ENCODE data around the gene RESP18.
"Not testable (repeated sequence)": the region's sequence is repeated elsewhere in the genome, so short reads cannot be mapped to it uniquely, and the experiment has no call there.

RESP18 gene

DNA sequence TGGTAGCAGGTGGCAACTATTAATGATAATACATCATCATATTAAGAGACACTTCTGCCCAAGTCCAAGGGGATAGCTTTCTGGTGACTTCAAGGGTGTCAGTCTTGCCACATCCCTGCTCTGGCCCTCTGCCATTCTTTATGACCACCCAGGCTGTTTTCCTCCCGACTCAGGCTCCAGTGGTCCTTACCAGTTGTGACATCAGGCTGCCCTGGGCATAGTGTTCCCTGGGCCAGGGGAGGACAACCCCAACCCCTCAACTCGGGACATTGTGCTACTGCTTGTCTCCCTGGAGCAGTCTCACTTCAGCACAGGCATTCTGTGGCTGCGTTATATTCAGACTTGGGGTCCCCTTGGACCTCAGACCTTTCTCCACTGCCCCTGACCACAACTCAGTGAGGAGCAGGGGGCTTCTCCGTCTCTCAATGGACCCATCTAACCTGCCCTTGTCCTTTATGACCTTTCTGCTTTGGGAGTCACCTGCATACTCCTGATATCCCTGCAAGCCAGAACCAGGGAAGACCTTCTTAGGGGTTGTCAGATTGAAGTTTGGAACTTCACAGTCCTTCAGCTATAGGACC lies 40.5 kb downstream of the RESP18 start:
- H3K9ac ChIP-seq (ENCODE audit: low read length in 2 of 2): no peak overlapping the region
- no peaks in the 10 kb centered on the region for H3K9me3 ChIP-seq (ENCODE audit: control insufficient read depth in 2 of 2, low read length in 2 of 2)
- H3K36me3 ChIP-seq (ENCODE audit: control insufficient read depth in 2 of 2, insufficient read depth in 2 of 2, low read length in 2 of 2): no peaks in the 10 kb centered on the region
- no peaks in the 10 kb centered on the region for H3K27me3 ChIP-seq (ENCODE audit: control insufficient read depth in 1 of 2, insufficient read depth in 2 of 2, low read length in 2 of 2)
- no peak overlapping the region for H3K27ac ChIP-seq (ENCODE audit: low read length)
- no peak overlapping the region for H3K4me3 ChIP-seq (ENCODE audit: low read length in 2 of 2)
- H3K4me1 ChIP-seq (ENCODE audit: control insufficient read depth, insufficient read depth, low read length): peaks cover 25% of the 10 kb centered on the region

DNA sequence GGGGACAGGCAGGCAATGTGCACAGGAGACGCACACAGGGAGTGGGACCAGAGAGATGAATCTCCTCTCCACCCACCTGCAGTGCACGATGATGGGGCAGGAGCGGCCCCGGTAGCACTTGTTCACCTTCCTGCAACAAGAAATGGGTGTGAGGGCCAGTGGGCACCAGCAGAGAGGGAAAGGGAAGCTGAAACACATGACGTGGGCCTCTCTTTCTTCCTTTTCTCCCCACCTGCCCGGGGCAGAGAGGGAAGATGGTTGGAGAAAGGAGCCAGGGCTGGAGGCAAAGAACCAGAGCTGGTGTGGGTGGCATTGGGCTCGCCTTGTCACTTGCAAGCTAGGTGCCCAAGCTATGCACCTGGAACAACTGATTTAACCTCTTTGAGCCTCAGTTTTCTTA lies 41.1 kb downstream of the RESP18 start:
- H3K9ac ChIP-seq (ENCODE audit: low read length in 2 of 2): no peak overlapping the region
- no peaks in the 10 kb centered on the region for H3K9me3 ChIP-seq (ENCODE audit: control insufficient read depth in 2 of 2, low read length in 2 of 2)
- no peak overlapping the region for H3K4me3 ChIP-seq (ENCODE audit: low read length in 2 of 2)
- H3K4me1 ChIP-seq (ENCODE audit: control insufficient read depth, insufficient read depth, low read length): peaks cover 27% of the 10 kb centered on the region
- H3K27ac ChIP-seq (ENCODE audit: low read length): no peak overlapping the region
- H3K27me3 ChIP-seq (ENCODE audit: control insufficient read depth in 1 of 2, insufficient read depth in 2 of 2, low read length in 2 of 2): no peaks in the 10 kb centered on the region
- H3K36me3 ChIP-seq (ENCODE audit: control insufficient read depth in 2 of 2, insufficient read depth in 2 of 2, low read length in 2 of 2): peaks cover 0 to 2% of the 10 kb centered on the region in 2 donors

DNA sequence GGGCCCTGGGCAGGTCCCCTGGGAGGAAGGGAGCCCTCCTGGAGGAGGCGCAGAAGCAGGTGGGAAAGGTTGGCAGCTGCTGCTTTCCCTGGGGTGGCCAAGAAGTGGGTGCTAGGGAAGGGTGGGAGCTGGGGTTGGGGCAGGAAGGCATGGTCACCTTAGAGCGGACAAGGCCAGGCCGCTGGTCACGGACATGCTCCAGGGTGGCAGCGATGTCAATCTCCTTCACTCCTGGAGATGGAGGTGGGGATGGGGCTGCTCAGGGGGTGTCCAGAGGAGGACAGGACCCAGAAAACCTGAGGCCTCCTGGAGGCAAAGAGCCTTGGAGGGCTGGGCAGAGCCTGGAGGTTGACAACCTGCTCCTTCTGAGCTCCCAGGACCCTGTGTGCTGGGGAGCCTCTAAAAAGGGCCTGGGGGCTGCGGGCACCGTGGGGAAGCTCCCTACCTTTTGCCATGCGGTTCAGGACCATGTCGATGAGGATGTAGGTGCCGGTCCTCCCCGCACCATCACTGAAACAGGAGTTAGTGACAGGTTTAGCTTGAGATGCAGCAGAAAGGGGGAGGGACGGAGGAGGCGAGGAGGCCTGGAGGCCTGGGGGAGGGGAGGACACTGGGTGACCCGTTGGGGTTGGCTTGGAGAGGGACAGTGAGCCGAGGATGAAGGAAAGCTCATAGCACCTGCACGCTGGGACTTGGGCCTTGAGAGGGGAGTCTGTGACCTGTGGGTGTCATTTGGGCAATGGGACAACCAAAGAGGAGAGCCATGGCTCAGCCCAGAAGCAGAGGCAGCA lies 42.0 kb downstream of the RESP18 start:
- Histone ChIP-seq H3K27me3 (ENCODE audit: control insufficient read depth in 1 of 2, insufficient read depth in 2 of 2, low read length in 2 of 2) (no peaks in the 10 kb centered on the region), H3K36me3 (ENCODE audit: control insufficient read depth in 2 of 2, insufficient read depth in 2 of 2, low read length in 2 of 2) (peaks cover 0 to 4% of the 10 kb centered on the region in 2 donors), H3K9ac (ENCODE audit: low read length in 2 of 2) (no peak overlapping the region), H3K4me1 (ENCODE audit: control insufficient read depth, insufficient read depth, low read length) (peaks cover 27% of the 10 kb centered on the region), H3K9me3 (ENCODE audit: control insufficient read depth in 2 of 2, low read length in 2 of 2) (no peaks in the 10 kb centered on the region), H3K4me3 (ENCODE audit: low read length in 2 of 2) (no peak overlapping the region), H3K27ac (ENCODE audit: low read length) (peak overlapping the region; percentile 66)

DNA sequence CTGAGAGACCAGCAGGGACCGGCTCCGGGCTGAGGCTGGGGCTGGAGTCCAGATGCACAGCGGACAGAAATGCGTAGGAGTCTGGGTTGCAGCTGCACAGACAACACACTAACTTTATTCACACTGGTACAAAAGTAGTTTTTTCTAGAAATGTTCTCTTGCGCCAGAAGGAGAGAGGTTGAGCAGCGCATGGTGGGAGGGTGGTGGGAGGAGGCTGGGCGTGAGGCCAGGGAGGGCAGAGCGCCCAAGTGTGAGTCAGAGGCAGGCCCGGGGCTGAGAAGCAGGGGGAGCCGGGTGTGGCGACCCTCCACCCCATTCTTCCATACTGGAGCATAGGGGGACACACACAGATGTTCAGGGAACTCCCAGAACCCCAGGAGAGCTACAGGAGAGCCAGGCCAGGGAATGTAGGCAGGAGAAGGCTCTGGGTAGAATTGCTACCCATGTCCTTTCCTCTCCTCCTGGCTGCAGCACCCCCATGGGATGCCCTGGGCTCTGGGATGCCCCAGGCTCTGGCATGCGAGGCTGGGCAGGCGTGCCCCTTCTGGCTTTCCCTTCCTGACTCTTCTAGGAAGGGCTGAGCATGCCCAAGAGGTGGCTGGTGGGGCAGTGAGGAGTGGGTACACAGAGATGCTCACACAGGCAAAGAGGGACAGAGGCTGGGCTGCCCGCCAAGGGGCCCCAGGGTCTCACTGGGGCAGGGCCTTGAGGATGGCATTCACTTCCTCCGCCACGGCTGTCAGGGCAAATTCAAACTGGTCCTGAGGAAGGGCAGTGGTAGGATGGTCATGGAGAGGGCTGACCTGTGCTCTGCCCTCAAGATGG lies 42.8 kb downstream of the RESP18 start:
- no peaks in the 10 kb centered on the region for H3K27me3 ChIP-seq (ENCODE audit: control insufficient read depth in 1 of 2, insufficient read depth in 2 of 2, low read length in 2 of 2)
- H3K9me3 ChIP-seq (ENCODE audit: control insufficient read depth in 2 of 2, low read length in 2 of 2): no peaks in the 10 kb centered on the region
- H3K9ac ChIP-seq (ENCODE audit: low read length in 2 of 2): peak overlapping the region in 1 of 2 donors; percentile 28
- H3K4me3 ChIP-seq (ENCODE audit: low read length in 2 of 2): no peak overlapping the region
- H3K4me1 ChIP-seq (ENCODE audit: control insufficient read depth, insufficient read depth, low read length): peaks cover 28% of the 10 kb centered on the region
- peaks cover 6% of the 10 kb centered on the region in 2 donors for H3K36me3 ChIP-seq (ENCODE audit: control insufficient read depth in 2 of 2, insufficient read depth in 2 of 2, low read length in 2 of 2)
- H3K27ac ChIP-seq (ENCODE audit: low read length): peak overlapping the region; percentile 66

DNA sequence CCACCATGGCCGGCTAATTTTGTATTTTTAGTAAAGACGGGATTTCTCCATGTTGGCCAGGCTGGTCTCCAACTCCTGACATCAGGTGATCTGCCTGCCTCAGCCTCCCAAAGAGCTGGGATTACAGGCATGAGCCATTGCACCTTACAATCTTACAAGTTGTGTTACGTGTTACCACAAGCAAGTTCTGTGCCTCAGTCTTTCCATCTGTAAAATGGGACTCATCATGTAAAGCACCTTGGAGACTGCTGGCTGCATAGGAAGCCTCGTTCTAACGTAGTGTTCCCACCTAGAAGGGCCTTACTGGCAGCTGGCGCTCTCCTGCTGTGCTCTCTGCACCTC lies 43.4 kb downstream of the RESP18 start:
- Histone ChIP-seq H3K4me1 (ENCODE audit: control insufficient read depth, insufficient read depth, low read length) (peaks cover 27% of the 10 kb centered on the region), H3K9me3 (ENCODE audit: control insufficient read depth in 2 of 2, low read length in 2 of 2) (no peaks in the 10 kb centered on the region), H3K4me3 (ENCODE audit: low read length in 2 of 2) (no peak overlapping the region), H3K9ac (ENCODE audit: low read length in 2 of 2) (no peak overlapping the region), H3K27ac (ENCODE audit: low read length) (peak overlapping the region; percentile 66), H3K36me3 (ENCODE audit: control insufficient read depth in 2 of 2, insufficient read depth in 2 of 2, low read length in 2 of 2) (peaks cover 12% of the 10 kb centered on the region in 2 donors), H3K27me3 (ENCODE audit: control insufficient read depth in 1 of 2, insufficient read depth in 2 of 2, low read length in 2 of 2) (no peaks in the 10 kb centered on the region)

DNA sequence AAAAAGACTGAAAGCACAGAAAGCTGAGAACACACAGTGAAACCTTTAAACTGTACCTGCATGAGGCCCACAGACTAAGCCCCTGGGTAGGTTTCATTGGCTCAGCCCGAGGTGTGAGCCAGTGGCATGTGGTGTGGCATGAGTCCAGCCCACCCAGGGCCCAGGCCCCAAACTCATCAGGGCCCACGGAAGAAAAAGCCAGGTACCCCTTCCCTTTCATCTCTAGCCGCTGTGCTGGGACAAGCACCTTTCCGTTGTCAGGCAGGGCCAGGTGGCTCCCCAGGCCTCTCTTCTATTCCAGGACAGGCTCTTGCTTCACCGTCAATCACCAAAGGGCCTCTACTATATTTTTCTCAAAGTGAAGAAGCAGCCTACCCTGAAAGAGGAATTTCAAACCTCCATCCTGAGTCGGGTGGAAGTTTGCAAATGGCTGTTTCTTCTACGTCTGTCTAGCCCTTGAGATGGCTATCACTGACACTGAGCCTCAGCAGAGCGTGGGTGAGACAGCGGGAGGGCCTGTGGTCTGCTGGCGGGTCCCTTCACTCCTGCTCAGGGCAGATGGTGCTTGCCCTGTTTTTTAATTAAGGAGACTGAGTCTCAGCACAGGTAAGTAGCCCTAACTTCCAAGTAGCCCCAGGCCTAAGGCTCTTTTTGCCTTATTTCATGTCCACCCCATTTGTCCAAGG lies 44.8 kb downstream of the RESP18 start:
- Histone ChIP-seq H3K9me3 (ENCODE audit: control insufficient read depth in 2 of 2, low read length in 2 of 2) (no peaks in the 10 kb centered on the region), H3K4me3 (ENCODE audit: low read length in 2 of 2) (no peak overlapping the region), H3K4me1 (ENCODE audit: control insufficient read depth, insufficient read depth, low read length) (peaks cover 23% of the 10 kb centered on the region), H3K36me3 (ENCODE audit: control insufficient read depth in 2 of 2, insufficient read depth in 2 of 2, low read length in 2 of 2) (peaks cover 25 to 26% of the 10 kb centered on the region in 2 donors), H3K27me3 (ENCODE audit: control insufficient read depth in 1 of 2, insufficient read depth in 2 of 2, low read length in 2 of 2) (no peaks in the 10 kb centered on the region), H3K27ac (ENCODE audit: low read length) (no peak overlapping the region), H3K9ac (ENCODE audit: low read length in 2 of 2) (no peak overlapping the region)

DNA sequence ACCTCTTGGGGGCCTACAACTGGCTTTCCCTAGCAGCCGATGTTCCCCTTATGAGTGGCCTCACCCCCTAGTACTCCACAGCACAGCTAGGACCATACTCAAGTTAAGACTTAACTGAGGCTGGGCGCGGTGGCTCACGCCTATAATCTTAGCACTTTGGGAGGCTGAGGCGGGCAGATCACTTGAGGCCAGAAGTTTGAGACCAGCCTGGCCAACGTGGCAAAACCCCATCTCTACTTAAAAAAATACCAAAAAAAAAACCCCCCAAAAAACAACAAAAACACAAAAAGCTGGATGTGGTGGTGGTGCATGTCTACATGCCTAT lies 45.5 kb downstream of the RESP18 start:
- Histone ChIP-seq H3K4me1 (ENCODE audit: control insufficient read depth, insufficient read depth, low read length) (peaks cover 24% of the 10 kb centered on the region), H3K36me3 (ENCODE audit: control insufficient read depth in 2 of 2, insufficient read depth in 2 of 2, low read length in 2 of 2) (peaks cover 31 to 32% of the 10 kb centered on the region in 2 donors)
- not testable (repeated sequence) for H3K27me3 ChIP-seq (ENCODE audit: control insufficient read depth in 1 of 2, insufficient read depth in 2 of 2, low read length in 2 of 2); H3K27ac ChIP-seq (ENCODE audit: low read length); H3K4me3 ChIP-seq (ENCODE audit: low read length in 2 of 2); H3K9me3 ChIP-seq (ENCODE audit: control insufficient read depth in 2 of 2, low read length in 2 of 2); H3K9ac ChIP-seq (ENCODE audit: low read length in 2 of 2)

DNA sequence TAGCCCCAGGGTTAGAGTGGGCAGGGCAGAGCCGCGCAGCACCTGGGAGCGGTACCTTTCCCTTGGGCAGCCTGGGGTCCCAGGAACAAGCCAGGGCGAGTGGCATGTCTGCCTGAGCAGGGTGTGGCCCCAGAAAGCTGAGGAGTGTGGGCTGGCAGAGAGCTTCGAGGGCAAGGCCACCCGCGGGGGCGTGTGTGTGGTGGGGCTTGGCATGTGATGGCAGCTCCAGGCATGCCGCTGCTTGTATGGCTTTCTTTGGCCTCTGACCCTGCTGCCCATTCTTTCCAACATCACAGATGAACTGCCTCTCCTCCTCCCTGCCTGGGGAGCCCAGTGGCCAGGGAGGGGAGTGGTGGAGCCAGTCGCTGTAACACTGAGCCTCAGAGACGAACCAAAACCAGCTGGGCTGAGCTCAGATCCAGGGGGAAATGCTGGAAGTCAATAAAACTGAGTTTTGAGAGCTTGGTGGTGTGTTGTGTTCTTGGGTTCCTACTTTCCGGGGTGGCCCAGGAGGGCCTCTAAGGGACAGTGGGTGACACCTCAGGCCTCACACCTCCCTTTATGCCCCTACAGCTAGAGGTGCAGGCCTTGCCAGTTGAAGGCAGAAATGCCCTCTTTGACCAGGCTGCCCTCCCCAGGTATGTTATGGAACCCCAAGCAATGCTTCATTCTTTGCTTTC lies 46.0 kb downstream of the RESP18 start:
- no peak overlapping the region for H3K9ac ChIP-seq (ENCODE audit: low read length in 2 of 2)
- H3K4me3 ChIP-seq (ENCODE audit: low read length in 2 of 2): no peak overlapping the region
- H3K9me3 ChIP-seq (ENCODE audit: control insufficient read depth in 2 of 2, low read length in 2 of 2): no peaks in the 10 kb centered on the region
- H3K36me3 ChIP-seq (ENCODE audit: control insufficient read depth in 2 of 2, insufficient read depth in 2 of 2, low read length in 2 of 2): peaks cover 36 to 37% of the 10 kb centered on the region in 2 donors
- peaks cover 29% of the 10 kb centered on the region for H3K4me1 ChIP-seq (ENCODE audit: control insufficient read depth, insufficient read depth, low read length)
- H3K27ac ChIP-seq (ENCODE audit: low read length): no peak overlapping the region
- H3K27me3 ChIP-seq (ENCODE audit: control insufficient read depth in 1 of 2, insufficient read depth in 2 of 2, low read length in 2 of 2): no peaks in the 10 kb centered on the region

DNA sequence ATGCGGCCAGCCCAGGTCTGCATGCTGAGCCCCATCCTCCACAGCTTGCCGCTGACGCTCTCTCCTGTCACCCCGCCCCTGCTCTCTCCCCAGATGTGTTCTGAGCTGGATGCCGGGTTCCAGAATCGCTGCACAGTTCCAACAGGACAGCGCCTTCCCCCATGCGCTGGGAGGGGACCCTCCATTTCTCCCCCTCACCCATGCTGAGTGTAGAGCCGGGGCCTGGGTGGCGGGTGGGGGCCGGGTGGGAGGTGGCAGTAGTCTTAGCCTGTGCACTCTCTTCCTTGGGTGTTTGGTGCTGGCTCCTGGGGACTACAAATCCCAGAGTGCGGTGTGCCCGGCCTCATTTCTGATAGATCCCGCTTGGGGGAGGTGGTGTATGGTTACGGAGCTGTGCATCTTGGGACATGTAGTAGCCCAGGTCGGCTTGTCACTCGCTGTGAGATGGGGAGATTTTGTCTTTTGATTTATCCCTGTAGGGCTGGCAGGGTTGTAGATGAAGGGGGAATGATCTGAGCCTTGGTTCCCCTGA lies 46.6 kb downstream of the RESP18 start:
- H3K36me3 ChIP-seq (ENCODE audit: control insufficient read depth in 2 of 2, insufficient read depth in 2 of 2, low read length in 2 of 2): peaks cover 42 to 43% of the 10 kb centered on the region in 2 donors
- no peaks in the 10 kb centered on the region for H3K27me3 ChIP-seq (ENCODE audit: control insufficient read depth in 1 of 2, insufficient read depth in 2 of 2, low read length in 2 of 2)
- no peaks in the 10 kb centered on the region for H3K9me3 ChIP-seq (ENCODE audit: control insufficient read depth in 2 of 2, low read length in 2 of 2)
- peaks cover 35% of the 10 kb centered on the region for H3K4me1 ChIP-seq (ENCODE audit: control insufficient read depth, insufficient read depth, low read length)
- no peak overlapping the region for H3K4me3 ChIP-seq (ENCODE audit: low read length in 2 of 2)
- no peak overlapping the region for H3K9ac ChIP-seq (ENCODE audit: low read length in 2 of 2)
- H3K27ac ChIP-seq (ENCODE audit: low read length): no peak overlapping the region

DNA sequence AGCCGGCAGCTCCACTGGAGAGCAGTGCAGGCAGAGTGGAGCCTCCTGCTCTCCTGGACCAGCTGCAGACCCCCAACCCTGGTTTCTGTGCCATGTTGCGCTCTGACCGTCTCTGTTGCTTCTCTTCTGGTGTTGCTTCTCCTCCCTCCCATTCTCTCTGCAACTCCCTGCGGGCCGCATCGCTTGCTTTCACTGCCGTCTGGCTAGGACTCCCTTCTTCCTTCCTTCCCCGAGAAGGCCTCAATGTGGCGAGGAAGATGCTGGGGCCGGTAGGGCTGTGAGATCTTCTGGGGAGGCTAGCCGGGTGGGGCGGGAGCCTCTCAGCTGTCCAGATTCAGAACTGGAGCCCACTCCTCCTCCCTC lies 47.2 kb downstream of the RESP18 start:
- Histone ChIP-seq H3K27me3 (ENCODE audit: control insufficient read depth in 1 of 2, insufficient read depth in 2 of 2, low read length in 2 of 2) (no peaks in the 10 kb centered on the region), H3K36me3 (ENCODE audit: control insufficient read depth in 2 of 2, insufficient read depth in 2 of 2, low read length in 2 of 2) (peaks cover 46 to 48% of the 10 kb centered on the region in 2 donors), H3K4me1 (ENCODE audit: control insufficient read depth, insufficient read depth, low read length) (peaks cover 41% of the 10 kb centered on the region), H3K9ac (ENCODE audit: low read length in 2 of 2) (no peak overlapping the region), H3K9me3 (ENCODE audit: control insufficient read depth in 2 of 2, low read length in 2 of 2) (no peaks in the 10 kb centered on the region), H3K27ac (ENCODE audit: low read length) (no peak overlapping the region), H3K4me3 (ENCODE audit: low read length in 2 of 2) (no peak overlapping the region)

Measured in stomach smooth muscle (tissue), 2 donors.